SK-N-DZ (cell line): ENCODE data around the gene UTF1.
"Not testable (repeated sequence)": the region's sequence is repeated elsewhere in the genome, so short reads cannot be mapped to it uniquely, and the experiment has no call there.

Experiments
- DNase-seq: peaks from one replicate; pipeline ENCODE4 v3.0.0-alpha.2; 2015; ENCODE audit warnings: low spot score

Gene UTF1

GRCh38 chr10:133225707-133226191 lies 4.3 kb upstream of the UTF1 start:
- DNase-seq = no peak

DNA sequence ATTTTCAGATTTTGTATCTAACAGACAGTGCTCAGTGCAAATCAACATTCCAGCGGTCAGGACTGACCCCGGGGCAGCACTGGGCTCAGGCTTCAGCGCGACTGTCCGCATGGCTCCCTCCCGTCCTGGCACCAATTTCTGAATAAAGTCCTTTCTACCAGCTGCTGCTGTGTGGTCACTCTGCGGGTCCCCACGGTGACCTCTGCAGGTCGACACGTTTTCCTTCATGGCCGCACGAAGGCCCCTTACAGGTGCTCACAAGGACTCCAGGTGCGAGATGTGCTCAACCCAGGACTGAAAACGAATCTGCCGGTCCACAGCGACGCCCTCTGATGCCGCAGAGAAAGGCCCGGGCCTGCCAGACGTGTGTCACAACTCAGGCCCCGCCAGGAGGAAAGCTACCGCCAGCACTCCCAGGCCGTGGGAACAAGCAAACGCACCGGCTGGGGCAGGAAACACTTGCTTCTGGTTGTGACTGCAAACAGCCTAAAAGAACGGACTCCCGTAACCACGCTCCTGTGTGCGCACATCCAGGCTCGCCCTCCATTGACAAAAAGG lies 3.7 kb upstream of the UTF1 start:
- DNase-seq = no peak

DNA sequence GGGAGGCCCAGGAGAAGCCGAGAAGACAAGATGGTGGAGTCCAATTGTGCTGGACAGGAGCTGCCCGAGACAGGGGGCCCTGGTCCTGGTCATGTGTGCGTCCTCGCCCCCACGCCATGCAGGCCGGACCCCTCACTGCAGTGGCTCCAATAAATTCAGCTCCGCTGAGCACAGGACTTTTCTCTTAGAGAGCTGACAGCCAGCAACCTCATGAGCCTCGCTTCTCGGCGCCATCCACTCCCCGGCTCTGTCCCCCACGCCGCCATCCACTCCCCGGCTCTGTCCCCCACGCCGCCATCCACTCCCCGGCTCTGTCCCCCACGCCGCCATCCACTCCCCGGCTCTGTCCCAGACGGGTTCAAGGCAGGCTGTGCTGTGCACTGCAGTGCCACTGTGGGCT lies 2.8 kb upstream of the UTF1 start:
- no peak for DNase-seq

- DNase-seq = no peak
Measured at GRCh38 chr10:133229265-133230043, 563 bp upstream of the UTF1 start.

DNA sequence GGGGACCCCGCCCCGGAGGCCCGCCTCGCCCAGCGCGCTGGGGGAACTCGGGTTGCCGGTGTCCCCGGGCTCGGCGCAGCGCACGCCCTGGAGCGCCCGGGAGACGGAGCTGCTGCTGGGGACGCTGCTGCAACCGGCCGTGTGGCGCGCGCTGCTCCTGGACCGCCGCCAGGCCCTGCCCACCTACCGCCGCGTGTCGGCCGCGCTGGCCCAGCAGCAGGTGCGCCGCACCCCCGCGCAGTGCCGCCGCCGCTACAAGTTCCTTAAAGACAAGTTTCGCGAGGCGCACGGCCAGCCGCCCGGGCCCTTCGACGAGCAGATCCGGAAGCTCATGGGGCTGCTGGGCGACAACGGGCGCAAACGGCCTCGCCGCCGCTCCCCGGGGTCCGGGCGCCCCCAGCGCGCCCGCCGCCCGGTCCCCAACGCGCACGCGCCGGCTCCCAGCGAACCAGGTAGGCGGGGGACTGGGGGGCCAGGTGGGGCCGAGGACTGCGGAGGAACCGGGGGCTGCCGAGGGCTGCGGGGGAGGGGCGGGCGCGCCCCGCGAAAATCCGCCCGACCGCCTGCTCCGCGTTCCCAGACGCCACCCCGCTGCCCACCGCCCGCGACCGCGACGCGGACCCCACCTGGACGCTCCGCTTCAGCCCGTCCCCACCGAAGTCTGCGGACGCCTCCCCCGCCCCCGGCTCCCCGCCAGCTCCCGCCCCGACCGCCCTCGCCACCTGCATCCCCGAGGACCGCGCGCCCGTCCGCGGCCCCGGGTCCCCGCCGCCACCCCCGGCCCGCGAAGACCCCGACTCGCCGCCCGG lies 574 bp downstream of the UTF1 start:
- DNase-seq = no peak

DNA sequence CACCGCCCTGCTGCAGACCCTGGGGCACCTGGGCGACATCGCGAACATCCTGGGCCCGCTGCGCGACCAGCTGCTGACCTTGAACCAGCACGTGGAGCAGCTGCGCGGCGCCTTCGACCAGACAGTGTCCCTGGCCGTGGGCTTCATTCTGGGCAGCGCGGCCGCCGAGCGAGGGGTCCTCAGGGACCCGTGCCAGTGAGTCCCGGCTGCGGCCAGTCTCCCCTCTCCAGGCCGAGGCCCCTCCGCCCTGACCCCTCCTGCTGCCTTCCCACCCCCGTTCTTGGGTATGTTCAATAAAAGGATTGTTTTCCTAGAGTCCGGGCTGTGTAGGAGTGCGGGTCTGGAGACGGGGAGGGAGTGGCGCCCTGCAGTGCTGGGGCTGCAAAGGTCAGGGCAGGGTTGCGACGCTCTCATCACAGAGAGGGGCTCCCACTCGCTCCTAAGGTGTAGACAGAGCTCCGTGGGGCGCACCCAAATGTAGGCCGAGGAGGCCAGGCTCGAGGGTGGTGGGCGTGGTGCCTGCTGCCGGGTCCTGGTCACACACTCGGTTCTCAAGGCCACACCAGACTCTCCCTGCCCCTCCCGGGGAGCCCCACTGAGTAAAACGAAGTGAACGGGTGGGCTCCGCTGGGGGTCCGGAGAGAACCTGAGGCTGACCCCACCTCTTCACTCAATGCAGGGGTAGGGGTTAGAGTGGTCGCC lies 1.4 kb downstream of the UTF1 start:
- DNase-seq = no peak

DNA sequence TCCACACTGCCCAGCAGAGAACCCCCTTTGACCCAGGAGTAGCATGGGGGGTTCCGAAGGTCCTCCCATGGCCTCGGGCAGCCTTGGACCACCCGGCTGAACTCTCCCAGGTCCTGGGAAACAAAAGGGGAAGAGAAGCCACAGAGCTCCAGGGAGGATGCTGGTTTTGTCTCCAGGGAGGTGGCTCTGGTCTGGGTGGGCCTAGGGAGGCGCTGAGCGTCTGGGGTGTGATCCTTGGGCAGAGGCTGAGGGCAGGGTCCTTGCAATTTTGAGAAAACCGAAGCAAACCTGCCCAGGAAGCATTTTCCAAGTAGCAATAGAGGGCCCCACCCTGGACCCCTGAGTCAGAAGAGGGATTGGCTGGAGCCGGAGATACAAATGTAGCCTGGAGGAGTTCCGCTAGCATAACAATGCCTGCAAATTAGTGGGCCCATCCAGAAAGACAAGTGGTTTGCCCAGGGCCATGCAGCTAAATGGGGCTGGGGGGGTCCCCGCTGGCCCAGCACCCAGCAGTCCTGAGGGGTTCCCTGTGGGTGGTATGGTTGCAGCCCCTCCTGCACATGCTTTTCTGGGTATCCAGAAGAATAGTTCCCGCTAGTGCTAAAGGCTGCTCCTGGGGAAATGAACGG lies 2.0 kb downstream of the UTF1 start:
- DNase-seq = no peak

- not testable (repeated sequence) for DNase-seq
Measured at GRCh38 chr10:133234796-133235195, 4.8 kb downstream of the UTF1 start.

GRCh38 chr10:133235265-133235855 lies 5.3 kb downstream of the UTF1 start:
- DNase-seq = no peak

DNA sequence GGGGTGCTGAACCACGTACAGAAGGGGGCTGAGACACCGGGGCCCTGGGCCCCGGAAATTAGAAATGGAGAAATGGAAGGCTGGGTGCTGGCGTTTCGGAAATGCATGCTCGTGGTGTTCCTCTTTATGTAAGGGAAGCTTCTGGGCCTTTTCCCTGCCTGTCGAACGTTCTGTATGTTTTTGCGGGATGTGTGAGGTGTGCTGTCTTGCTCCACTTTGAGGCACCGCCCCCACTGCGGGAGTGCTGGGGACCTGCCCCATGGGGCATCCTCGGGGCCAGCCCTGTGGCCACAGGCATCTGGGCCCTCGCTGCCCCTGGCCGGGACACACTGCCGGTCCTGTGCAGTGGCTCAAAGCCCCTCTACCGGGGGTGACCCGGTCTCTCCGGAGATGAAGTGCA lies 5.9 kb downstream of the UTF1 start:
- DNase-seq = no peak

DNA sequence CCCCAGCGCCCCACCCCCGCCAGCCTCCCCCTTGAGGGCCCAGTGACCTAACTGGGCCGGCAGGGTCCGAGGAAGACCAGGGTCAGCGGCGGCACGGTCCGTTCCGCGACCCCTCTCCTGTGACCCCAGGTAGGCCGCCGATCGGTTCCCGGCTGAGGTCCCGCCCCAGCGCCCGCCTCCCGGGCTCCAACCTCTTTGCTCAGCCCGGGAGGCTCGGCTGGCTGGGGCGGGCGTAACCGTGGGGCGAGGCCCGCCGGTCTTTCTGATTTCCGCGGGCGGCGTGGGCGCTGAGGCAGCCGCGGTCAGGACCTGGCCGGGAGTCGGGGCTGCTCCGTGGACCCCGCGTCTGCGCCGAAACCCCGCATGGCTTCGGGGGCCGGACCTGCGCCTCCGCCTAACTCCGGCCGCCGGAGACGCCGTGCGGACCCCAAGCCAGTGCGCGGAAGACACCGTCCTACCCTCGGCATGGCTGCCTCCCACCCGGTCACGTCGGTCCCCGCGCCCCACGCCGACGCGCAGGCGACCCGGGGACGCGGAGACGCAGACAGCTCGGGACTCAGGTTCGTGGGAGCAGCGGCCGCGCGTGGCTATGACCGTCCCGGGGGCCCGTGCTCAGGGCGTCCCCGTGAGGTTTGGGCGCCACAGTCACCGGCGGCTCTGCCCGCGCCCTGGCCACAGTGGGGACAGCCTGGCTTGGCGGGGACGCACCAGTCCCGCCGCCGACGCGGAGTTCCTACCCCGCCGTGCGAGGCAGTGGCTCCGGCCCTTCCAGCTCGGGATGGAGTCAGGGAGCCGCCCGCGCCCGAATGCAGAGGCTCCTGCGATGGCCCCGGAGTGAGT lies 6.6 kb downstream of the UTF1 start:
- DNase-seq = no peak

DNA sequence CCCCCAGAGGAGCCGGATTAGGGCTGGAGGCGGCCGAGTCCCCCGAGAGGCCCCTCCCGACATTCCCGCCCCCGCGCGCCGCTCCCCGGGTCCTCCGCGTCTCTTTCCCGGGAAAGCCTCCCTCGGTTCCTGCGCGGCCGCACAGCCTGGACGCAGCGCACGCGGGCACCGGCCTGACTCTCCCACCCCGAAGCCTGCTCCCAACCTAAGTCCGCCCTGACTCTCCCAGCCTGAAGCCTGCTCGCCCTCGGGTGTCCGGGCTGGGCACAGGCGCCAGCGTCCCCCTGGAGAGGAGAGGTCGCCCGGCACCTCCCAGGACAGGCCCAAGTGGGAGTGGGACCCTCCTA lies 7.2 kb downstream of the UTF1 start:
- DNase-seq = no peak

DNA sequence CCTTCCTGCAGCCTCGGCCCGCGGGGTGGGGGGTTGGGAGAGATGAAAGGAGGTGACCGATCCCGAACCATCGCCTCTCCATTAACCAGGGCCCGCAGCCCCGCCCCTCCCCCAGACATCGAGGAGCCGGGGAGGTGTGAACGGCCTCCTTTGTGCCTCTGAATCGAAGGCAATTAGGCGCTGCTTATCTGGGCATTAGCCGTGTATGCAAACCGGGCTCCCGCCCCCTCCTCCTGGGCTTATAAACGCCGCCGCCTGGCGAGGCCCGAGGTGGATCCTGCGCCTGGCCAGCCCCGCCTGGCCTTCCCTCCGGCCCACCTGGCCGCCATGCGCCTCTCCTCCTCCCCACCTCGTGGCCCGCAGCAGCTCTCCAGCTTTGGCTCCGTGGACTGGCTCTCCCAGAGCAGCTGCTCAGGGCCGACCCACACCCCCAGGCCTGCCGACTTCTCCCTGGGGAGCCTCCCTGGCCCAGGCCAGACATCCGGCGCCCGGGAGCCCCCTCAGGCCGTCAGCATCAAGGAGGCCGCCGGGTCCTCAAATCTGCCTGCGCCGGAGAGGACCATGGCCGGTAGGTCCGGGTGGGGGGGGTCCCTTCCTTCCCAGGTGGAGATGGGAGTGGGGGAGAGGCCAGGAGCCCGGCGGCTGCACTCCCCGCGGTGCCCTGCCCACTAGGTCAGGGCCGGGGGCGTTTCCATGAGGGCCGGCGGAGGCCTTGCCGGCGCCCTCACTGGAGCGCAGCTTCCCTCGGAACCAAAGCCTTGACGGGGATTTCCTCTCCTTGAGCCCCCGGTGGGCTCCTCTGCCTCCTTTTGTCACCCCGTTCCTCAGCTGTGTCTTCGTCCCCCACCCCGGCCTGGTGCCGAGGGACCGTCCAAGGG lies 7.8 kb downstream of the UTF1 start, which contains the start of gene VENTX:
Gene VENTX (plus strand): TSS at position 268 of the 878 bp plus-strand sequence. CDS start 60 bp downstream, at position 328.
- DNase-seq = no peak

- DNase-seq = no peak
Measured at GRCh38 chr10:133238466-133238804, 8.4 kb downstream of the UTF1 start.

DNA sequence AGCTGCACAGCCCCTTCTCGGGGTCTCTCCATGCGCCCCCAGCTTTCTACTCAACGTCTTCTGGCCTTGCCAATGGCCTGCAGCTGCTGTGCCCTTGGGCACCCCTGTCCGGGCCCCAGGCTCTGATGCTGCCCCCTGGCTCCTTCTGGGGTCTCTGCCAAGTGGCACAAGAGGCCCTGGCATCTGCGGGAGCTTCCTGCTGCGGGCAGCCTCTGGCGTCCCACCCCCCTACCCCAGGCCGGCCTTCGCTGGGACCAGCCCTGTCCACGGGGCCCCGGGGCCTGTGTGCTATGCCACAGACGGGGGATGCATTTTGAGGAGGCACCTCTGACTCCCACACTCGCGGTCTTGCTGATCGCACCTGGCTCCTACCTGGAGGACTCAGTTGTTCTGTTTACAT lies 10.0 kb downstream of the UTF1 start:
- no peak for DNase-seq

- no peak for DNase-seq
Measured at GRCh38 chr10:133241501-133242205, 11.6 kb downstream of the UTF1 start.

GRCh38 chr10:133242611-133243356 lies 12.8 kb downstream of the UTF1 start:
- no peak for DNase-seq

DNA sequence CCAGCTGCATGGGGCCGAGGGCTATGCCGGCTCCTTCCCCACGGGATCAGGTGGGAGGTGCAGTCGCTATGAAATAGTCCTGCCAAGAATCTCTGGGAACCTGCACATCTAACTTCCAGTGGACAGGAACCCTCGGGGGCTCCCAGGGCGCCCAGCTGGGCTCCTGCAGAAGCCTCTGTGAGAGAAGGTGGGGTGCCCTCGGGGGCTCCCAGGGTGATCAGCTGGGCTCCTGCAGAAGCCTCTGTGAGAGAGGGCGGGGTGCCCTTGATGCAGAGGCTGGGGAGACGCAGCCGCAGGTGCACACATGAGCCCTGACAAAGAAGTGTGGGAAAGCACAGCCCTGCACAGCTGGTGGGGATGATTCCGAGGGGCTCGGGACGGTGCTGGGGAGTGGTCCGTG lies 13.6 kb downstream of the UTF1 start:
- DNase-seq = no peak
